ENCODE results near the gene DCDC2B. TPM values are rescaled to one million over a fixed set of nuclear protein-coding genes. Genes with fewer than 3 reads are reported as not detected.
A peak's percentile ranks its signal among the peaks of the same experiment; 100 is the strongest.

Gene DCDC2B
- total and polyA plus RNA-seq, 2 of the 13 experiments (the other 11 are each of a cell fraction or from before 2014, with no cell fraction given) = not detected

GRCh38 chr1:32247983-32248889 lies 39.3 kb downstream of the DCDC2B start (continued):
- no peak for TF ChIP-seq ZBED4 (CRISPR knock-in tag; IDR thresholded peaks at IDR 0.05; ENCODE audit: borderline replicate concordance)
- no peak for TF ChIP-seq ZNF468 (CRISPR knock-in tag; IDR thresholded peaks at IDR 0.05)
- peak; percentile 78; the same call in 1 of the 2 replicates for TF ChIP-seq ZNF768 (CRISPR knock-in tag; IDR thresholded peaks at IDR 0.05)
- no peak for TF ChIP-seq RELA (CRISPR knock-in tag; IDR thresholded peaks at IDR 0.05)
- TF ChIP-seq HDAC2 (CRISPR knock-in tag; IDR thresholded peaks at IDR 0.05) = peak; percentile 68; the same call in 1 of the 2 replicates
- TF ChIP-seq, protein P1, sequence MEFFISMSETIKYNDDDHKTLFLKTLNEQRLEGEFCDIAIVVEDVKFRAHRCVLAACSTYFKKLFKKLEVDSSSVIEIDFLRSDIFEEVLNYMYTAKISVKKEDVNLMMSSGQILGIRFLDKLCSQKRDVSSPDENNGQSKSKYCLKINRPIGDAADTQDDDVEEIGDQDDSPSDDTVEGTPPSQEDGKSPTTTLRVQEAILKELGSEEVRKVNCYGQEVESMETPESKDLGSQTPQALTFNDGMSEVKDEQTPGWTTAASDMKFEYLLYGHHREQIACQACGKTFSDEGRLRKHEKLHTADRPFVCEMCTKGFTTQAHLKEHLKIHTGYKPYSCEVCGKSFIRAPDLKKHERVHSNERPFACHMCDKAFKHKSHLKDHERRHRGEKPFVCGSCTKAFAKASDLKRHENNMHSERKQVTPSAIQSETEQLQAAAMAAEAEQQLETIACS (CRISPR knock-in tag; IDR thresholded peaks at IDR 0.05) = no peak
- TF ChIP-seq ATM (IDR thresholded peaks at IDR 0.05; ENCODE audit: borderline replicate concordance) = no peak
- TF ChIP-seq, protein P2, sequence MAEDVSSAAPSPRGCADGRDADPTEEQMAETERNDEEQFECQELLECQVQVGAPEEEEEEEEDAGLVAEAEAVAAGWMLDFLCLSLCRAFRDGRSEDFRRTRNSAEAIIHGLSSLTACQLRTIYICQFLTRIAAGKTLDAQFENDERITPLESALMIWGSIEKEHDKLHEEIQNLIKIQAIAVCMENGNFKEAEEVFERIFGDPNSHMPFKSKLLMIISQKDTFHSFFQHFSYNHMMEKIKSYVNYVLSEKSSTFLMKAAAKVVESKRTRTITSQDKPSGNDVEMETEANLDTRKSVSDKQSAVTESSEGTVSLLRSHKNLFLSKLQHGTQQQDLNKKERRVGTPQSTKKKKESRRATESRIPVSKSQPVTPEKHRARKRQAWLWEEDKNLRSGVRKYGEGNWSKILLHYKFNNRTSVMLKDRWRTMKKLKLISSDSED (CRISPR knock-in tag; IDR thresholded peaks at IDR 0.05) = no peak
- no peak for TF ChIP-seq NFKBIZ (CRISPR knock-in tag; IDR thresholded peaks at IDR 0.05)
- TF ChIP-seq ZSCAN30 (CRISPR knock-in tag; IDR thresholded peaks at IDR 0.05) = no peak
- peak; percentile 73; the same call in 1 of the 2 replicates for TF ChIP-seq TFAP4 (IDR thresholded peaks at IDR 0.05; ENCODE audit: borderline replicate concordance, low read depth)
- TF ChIP-seq ZNF790 (CRISPR knock-in tag; IDR thresholded peaks at IDR 0.05; ENCODE audit: borderline replicate concordance) = no peak
- TF ChIP-seq GLI4 (CRISPR knock-in tag; IDR thresholded peaks at IDR 0.05; ENCODE audit: borderline replicate concordance) = no peak
- no peak for TF ChIP-seq ZNF251 (CRISPR knock-in tag; IDR thresholded peaks at IDR 0.05)
- TF ChIP-seq, protein P3, sequence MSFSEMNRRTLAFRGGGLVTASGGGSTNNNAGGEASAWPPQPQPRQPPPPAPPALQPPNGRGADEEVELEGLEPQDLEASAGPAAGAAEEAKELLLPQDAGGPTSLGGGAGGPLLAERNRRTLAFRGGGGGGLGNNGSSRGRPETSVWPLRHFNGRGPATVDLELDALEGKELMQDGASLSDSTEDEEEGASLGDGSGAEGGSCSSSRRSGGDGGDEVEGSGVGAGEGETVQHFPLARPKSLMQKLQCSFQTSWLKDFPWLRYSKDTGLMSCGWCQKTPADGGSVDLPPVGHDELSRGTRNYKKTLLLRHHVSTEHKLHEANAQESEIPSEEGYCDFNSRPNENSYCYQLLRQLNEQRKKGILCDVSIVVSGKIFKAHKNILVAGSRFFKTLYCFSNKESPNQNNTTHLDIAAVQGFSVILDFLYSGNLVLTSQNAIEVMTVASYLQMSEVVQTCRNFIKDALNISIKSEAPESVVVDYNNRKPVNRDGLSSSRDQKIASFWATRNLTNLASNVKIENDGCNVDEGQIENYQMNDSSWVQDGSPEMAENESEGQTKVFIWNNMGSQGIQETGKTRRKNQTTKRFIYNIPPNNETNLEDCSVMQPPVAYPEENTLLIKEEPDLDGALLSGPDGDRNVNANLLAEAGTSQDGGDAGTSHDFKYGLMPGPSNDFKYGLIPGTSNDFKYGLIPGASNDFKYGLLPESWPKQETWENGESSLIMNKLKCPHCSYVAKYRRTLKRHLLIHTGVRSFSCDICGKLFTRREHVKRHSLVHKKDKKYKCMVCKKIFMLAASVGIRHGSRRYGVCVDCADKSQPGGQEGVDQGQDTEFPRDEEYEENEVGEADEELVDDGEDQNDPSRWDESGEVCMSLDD (CRISPR knock-in tag; IDR thresholded peaks at IDR 0.05; ENCODE audit: borderline replicate concordance) = no peak
- no peak for TF ChIP-seq ZNF615 (CRISPR knock-in tag; IDR thresholded peaks at IDR 0.05; ENCODE audit: borderline replicate concordance)
- TF ChIP-seq ZNF431 (CRISPR knock-in tag; IDR thresholded peaks at IDR 0.05; ENCODE audit: borderline replicate concordance, low read depth) = no peak
- TF ChIP-seq TCF12 (IDR thresholded peaks at IDR 0.05) = no peak
- TF ChIP-seq TCF12 (CRISPR knock-in tag; IDR thresholded peaks at IDR 0.05) = peak; percentile 61; the same call in 1 of the 2 replicates
